GM18498 (cell line): ENCODE results near the gene RASA4B.
A peak's percentile ranks its signal among the peaks of the same experiment; 100 is the strongest.
"Not testable (repeated sequence)": the region's sequence is repeated elsewhere in the genome, so short reads cannot be mapped to it uniquely, and the experiment has no call there.

Source experiments
- ATAC-seq: cut with Tn5 transposase; IDR thresholded peaks from one replicate; pipeline ENCODE4 v1.9.1; 2021; ENCODE audit warnings: mild to moderate bottlenecking, moderate library complexity; ENCODE audit not compliant: unreplicated experiment

Gene RASA4B

GRCh38 chr7:102517550-102518147 is at the start of gene RASA4B:
Gene RASA4B (minus strand): TSS chr7:102517777. CDS start chr7:102517710, 67 bp downstream.
- ATAC-seq = peak; percentile 87

- not testable (repeated sequence) for ATAC-seq
Measured at GRCh38 chr7:102550808-102551422, 33.3 kb upstream of the RASA4B start, which contains the start of gene SPDYE2. Gene SPDYE2 (plus strand): TSS chr7:102551226. CDS start chr7:102553256, 2,030 bp downstream.

DNA sequence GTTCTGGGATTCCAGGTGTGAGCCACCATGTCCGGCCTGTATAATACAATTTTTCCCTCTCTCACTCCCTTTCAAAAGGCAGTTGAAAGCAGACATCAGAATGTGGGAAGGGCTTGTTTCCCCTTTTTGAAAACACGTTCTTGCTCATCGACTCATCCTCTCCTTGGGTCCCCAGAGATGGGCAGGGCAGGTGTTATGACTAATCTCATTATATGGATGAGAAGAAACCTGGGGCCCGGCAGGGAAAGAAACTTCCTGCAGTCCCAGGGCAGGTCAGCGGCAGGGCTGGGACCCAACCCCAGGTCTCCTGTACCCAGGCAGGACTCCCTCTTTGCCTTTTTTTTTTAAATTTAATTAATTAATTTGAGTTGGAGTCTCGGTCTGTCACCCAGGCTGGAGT is 28.8 kb upstream of the RASA4B start:
- peak; percentile 64 for ATAC-seq

GRCh38 chr7:102545288-102545687 is 27.7 kb upstream of the RASA4B start:
- not testable (repeated sequence) for ATAC-seq

- ATAC-seq = not testable (repeated sequence)
Measured at GRCh38 chr7:102544372-102544771, 26.8 kb upstream of the RASA4B start.

DNA sequence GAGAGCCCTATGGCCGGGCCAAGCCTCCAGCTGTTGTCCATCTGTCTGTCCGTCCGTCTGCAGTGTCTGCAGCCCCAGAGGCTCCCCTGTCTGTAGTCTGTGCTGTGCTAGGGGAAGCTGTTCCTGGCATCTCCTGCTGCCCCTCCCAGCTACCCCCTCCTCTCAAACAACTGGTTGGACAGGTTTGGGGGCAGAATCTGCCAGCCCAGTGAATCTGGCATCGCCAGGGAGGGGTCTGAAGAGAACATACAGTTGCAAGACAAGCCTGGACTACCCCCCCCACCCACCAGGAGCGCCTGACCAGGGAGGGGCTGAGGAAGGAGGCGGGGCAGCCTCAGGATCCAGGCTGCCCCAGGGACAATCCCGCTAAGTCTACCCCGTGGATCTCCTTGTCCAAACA is 26.0 kb upstream of the RASA4B start, which contains the start of gene UPK3BL2:
TSS of gene UPK3BL2 (minus strand) at position 101 of the 400 bp plus-strand sequence. CDS start at position 41, 60 bp downstream.
- ATAC-seq = not testable (repeated sequence)

- not testable (repeated sequence) for ATAC-seq
Measured at GRCh38 chr7:102542771-102543170, 25.2 kb upstream of the RASA4B start.

- not testable (repeated sequence) for ATAC-seq
Measured at GRCh38 chr7:102542083-102542482, 24.5 kb upstream of the RASA4B start.

DNA sequence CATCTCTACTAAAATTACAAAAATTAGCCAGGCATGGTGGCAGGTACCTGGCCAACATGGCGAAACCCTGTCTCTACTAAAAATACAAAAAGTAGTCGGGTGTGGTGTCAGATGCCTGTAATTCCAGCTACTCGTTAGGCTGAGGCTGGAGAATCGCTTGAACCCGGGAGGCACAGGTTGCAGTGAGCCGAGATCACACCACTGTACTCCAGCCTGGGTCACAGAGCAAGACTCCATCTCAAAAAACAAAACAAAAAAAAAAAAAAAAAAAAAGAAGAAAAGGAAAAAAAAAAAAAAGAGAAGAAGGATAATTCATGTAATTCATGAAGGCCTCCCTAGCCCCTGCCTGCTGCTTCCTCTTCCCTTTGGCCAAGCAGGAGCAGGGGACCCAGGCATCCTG is 23.0 kb upstream of the RASA4B start:
- not testable (repeated sequence) for ATAC-seq

DNA sequence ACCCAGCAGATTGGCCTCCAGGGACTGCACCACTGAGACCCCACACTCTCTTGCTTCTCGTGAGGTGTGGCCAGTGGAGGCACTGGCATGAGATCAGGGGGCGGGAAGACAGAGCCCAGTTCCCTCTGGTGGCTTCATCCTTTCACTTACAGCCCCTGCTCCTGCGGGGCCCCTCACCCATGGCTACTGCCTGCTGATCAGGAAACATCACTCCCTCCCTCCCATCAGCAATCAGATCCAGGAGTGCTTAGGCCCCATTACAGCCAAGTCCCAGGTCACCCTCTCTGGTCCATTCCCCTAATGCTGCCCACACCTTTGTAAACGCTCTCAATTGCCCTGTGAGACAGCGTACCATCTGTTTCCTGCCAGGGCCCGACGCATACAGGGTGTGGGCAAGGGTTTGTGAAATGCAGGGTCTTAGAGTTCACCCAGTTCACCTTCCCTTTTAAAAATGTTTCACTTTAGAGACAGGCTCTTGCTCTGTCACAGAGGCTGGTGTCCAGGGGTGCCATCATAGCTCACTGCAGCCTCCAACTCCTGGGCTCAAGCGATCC is 17.6 kb upstream of the RASA4B start:
- not testable (repeated sequence) for ATAC-seq

- ATAC-seq = not testable (repeated sequence)
Measured at GRCh38 chr7:102532127-102532526, 14.6 kb upstream of the RASA4B start.

GRCh38 chr7:102531583-102531982 is 14.0 kb upstream of the RASA4B start:
- not testable (repeated sequence) for ATAC-seq

- ATAC-seq = not testable (repeated sequence)
Measured at GRCh38 chr7:102527822-102528793, 10.5 kb upstream of the RASA4B start.

DNA sequence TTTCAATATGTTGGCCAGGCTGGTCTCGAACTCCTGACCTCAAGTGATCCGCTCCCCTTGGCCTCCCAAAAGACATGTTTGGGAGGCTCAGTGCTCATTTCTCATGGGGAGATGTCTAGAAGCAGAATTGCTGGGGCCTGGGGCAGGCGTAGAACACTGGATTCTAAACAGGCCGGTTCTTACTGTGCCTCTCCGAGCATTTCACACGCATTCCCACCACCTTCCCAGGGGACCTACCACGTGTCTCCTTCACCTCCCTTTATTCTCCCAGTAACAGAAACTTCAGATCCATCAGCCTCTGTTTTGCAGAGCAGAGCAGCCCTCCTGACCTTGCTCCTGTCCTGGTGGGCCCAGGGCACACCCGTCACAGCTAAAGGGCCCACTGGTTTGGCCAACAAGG is 9.6 kb upstream of the RASA4B start:
- ATAC-seq = not testable (repeated sequence)

- ATAC-seq = not testable (repeated sequence)
Measured at GRCh38 chr7:102524803-102525202, 7.2 kb upstream of the RASA4B start.

- not testable (repeated sequence) for ATAC-seq
Measured at GRCh38 chr7:102520797-102521196, 3.2 kb upstream of the RASA4B start.

GRCh38 chr7:102516951-102517350 is 626 bp downstream of the RASA4B start:
- not testable (repeated sequence) for ATAC-seq

DNA sequence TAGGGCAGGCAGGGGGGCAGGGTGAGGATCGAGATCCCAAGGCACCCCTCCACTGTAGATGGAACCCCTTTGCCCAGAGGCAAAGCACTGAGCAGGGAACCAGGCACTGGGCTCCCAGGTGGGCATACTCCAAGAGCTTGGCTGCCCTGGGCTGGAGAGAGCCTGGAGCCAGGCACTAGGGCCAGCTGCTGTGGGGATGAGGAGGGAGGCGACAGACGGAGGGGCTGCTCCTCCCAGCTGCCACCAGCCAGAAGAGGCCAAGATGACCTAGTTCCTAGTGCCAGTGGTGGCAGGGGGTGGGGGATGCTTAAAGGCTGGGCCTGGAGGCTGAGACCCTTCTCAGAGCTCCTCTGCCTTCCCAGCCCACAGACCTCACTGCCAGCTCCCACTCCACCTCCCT is 1.7 kb downstream of the RASA4B start:
- ATAC-seq = not testable (repeated sequence)

DNA sequence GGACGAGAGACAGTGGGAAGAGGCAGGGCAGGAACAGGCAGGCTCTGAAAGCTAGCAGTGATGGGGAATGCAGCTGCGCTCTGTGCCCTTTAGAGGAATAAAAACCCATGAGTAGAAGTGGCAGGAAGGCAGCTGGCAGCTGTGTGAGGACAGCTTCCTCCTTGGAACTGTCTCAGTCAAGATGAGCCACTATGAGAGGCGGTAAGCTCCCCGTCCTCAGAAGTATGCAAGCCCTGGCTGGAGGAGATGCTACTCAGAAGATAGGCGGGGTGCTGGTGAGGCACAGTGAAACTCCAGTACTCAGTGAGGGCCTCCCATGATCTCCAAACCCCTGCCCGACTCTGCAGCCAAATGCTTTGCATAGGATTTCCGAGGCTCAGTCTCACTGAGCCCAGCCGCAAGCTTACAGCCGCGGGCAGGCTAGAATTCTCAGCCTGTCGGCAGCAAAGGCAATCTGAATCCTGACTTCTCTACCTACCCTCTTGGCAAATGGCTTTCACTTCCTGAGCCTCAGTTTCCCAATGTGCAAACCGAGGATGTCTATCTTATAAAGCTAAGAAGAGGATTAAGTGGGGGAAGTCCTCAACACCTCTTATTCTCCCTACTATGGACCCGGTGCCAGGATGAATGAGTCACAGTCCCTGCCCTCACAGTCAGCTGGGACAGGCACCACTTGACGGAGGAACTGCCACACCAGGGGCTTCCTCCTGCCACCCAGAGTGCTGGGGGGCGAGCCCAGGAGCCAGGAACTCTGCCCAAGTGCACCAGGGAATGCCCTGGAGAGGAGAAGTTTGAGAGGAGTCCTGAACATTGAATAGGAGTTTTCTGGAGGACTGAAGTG is 2.5 kb downstream of the RASA4B start:
- ATAC-seq = peak; percentile 68
